Skin epidermis (tissue), 12 donors: ENCODE results near the gene LACC1.

Experiments used
- H3K27ac ChIP-seq, 21 experiments: fragments of 200-600 bp; sonication (generic) in 11 of 21; one replicate each; pipeline ENCODE4 v1.5.0; 2020; ENCODE audit warnings: mild to moderate bottlenecking in 3 of 21, inconsistent platforms in 2 of 21, moderate library complexity in 2 of 21
- H3K4me3 ChIP-seq, 7 experiments: fragments of 200-600 bp; sonication (generic) in 2 of 7; one replicate each; pipeline ENCODE4 v1.5.0; 2020; ENCODE audit warnings: inconsistent platforms in 2 of 7, mild to moderate bottlenecking in 2 of 7, moderate library complexity in 1 of 7

Gene LACC1

GRCh38 chr13:43936647-43937046 is 56.9 kb downstream of the LACC1 start:
- Histone ChIP-seq H3K4me3 (no peak overlapping the region), H3K27ac (peak overlapping the region in 1 of 21 experiments; percentile 34)

GRCh38 chr13:43937839-43938238 is 58.1 kb downstream of the LACC1 start:
- Histone ChIP-seq H3K27ac (no peak overlapping the region), H3K4me3 (no peak overlapping the region)

- no peak overlapping the region for H3K4me3 ChIP-seq
- H3K27ac ChIP-seq, result no peak overlapping the region
Measured at GRCh38 chr13:43938449-43938848, 58.7 kb downstream of the LACC1 start.

GRCh38 chr13:43939086-43939485 is 59.4 kb downstream of the LACC1 start:
- Histone ChIP-seq H3K4me3 (no peak overlapping the region), H3K27ac (no peak overlapping the region)

- Histone ChIP-seq H3K27ac (no peak overlapping the region), H3K4me3 (no peak overlapping the region)
Measured at GRCh38 chr13:43942286-43942685, 62.6 kb downstream of the LACC1 start.
